HG02870 (cell line): Measurements from ENCODE around the gene MGME1.

ENCODE experiments used
- ATAC-seq: cut with Tn5 transposase; IDR thresholded peaks from one replicate; pipeline ENCODE4 v1.9.1; 2021; ENCODE audit warnings: mild to moderate bottlenecking, moderate library complexity; ENCODE audit not compliant: unreplicated experiment

MGME1 gene

DNA sequence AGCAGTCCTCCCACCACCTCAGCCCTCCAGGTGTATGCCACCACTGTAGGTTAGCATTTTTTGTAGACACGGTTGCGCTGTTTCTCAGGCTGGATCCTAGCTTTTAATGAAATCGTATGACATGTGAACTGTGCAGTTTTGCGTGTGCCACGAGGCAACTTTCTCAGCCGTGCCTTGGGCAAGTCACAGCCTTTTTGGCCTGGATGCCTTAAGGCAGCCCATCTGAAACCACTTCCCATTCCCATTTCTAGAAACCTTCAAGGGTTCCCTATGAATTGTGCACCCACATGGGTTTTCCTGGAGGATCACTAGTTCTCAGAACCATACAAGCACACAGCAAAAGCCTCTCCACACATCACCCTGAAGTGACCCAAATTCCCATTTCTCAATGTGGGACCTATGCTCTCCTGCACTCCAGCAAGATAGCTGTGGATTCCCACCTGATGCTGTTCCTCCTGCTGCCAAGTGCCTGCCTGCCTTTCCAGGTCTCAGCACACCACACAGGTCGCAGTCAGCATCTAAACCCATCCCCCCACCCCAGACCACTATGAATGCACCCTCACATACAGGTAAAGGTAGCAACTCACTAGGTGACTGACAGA is 29.1 kb upstream of the MGME1 start:
- ATAC-seq = no peak

DNA sequence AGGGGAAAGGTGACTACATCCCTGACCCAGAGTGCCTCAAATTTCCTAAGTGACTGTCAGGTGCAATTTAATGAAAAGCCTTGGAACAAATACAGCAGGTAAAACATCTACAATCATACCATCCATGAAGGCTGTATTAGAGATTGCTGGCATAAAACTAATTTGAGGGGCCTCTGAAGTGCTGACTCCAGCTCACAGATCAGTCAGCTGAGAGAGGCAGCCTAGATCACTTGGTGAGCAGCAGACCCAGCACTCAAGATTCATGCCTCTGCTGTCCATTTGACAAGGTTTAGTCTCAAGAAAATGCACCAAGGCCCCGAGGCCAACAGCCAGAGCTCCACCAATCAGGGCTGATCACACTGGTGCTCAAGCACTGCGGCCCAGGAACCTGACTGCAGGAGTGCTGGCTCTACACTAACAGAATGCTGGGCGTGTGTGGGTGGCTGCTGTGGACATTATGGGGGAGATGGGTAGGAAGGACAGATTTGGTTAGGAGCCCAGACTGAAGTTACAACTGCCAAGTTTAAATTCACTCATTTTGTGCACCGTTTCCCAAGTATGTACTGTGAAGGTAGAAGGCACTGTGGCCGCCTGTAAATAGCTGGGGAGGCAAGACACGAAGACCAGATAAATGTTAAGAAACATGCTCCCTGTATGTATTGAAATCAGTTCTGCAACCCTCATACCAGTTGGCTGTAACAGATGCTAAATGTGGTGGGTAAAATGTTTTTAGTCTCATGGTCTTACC is 28.4 kb upstream of the MGME1 start:
- ATAC-seq = no peak

DNA sequence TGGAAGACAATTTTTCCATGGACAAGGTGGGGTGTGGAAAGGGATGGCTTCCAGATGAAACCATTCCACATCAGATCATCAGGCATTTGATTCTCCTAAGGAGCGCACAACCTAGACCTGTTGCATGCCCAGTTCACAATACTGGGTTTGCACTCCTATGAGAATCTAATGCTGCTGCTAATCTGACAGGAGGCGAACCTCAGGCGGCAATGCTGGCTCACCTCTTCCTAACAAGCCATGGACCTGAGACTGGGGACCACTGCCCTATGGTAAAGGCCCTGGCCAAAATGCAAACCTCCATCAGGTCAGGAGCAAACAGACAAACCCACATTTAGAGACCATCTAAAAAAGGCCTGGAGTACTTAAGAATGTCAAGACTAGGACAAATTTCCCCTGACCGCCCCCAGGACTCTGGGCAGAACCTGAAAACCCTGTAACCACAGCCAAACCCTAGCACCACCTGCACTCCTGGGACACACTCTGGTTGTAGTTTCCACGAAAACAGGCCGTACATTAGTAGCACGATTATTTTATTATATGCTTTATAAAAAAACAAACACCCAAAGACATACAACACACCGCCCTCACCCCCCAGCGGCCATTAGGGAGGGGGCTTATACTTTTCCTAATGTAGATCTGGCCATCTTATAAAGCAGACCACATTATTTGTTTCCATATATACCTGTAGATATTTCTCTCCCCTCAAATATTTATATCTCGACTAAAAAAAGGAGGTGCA is 27.6 kb upstream of the MGME1 start:
- no peak for ATAC-seq

DNA sequence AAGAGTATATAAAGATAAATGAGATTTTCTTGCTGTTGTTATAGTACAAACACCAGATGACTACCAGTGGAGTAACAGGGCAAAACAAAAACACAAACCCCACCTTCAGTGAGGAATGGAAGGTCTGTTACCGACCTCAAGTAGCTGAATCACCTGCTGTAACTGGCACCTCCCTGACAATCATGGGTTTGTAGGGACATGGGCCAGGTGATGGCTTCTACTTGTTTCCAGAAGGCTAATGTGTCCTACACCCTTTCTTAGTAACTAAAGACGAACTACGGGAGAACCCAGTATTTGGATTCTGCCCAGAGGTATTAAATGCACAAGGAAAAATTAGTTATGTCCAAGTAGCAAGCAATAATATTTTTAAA is 27.0 kb upstream of the MGME1 start:
- ATAC-seq = no peak

DNA sequence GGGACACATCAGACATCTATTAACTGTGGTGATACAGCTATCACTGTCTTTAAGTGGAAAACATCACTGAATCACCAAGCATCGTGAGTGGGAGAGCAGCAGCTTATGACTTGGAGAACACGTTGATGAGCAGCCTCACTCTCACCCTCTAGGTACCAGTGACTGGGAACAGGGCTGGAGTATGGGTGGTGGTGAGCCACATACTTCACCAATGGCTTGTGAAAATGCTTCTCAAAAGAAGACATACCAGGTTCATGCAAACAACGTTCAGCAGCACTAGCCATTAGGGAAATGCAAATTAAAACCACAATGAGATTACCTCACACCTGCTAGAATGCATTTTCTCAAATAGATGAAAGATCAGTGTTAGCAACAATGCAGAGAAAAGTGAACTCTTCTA is 25.5 kb upstream of the MGME1 start:
- peak; percentile 48 for ATAC-seq

DNA sequence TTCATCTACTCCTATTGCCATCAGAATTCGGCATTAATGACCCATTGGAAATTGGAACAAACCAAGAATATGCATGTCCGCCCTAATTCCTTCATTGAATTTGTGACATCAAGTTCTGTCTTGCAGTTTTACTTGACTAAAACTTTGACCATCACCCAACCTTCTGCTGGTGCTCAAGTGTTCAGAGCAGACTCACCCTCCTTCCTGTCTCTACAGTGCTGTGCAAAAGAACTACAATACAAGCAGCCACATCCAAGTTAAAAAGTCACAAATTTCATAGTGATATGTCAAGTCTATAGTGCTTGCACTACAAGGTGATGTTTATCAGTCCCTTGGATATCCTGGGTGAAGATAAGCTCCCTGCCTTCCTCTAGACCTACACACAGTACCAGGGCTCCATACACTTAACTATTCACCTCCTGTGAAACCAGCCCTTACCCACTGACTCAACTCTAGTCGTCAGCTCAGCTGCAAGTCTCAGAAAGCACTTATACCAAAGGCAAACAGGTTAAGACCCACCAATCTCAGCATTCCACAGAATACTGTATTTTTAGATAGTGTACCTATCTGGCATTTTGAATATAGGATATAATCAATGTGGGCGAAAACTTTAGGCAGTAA is 23.9 kb upstream of the MGME1 start:
- ATAC-seq = no peak

DNA sequence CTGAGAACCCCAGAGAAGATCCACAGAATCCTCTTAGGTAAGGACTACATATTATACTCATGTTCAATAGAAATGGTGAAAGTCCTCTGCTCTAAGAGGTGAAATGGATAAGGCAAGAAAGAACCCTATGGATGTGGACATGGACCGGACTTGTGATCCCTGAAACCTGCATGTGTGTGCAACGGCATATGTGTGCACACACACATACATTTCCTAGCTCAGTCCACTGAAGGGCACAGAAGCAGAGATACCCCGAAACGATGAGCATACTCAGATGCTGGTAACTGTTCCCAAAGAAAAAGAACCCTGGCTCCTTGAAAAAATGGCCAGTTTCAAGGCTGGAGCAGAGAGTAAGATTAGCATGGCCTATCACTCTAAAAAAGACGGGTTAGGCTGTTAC is 22.8 kb upstream of the MGME1 start:
- no peak for ATAC-seq

DNA sequence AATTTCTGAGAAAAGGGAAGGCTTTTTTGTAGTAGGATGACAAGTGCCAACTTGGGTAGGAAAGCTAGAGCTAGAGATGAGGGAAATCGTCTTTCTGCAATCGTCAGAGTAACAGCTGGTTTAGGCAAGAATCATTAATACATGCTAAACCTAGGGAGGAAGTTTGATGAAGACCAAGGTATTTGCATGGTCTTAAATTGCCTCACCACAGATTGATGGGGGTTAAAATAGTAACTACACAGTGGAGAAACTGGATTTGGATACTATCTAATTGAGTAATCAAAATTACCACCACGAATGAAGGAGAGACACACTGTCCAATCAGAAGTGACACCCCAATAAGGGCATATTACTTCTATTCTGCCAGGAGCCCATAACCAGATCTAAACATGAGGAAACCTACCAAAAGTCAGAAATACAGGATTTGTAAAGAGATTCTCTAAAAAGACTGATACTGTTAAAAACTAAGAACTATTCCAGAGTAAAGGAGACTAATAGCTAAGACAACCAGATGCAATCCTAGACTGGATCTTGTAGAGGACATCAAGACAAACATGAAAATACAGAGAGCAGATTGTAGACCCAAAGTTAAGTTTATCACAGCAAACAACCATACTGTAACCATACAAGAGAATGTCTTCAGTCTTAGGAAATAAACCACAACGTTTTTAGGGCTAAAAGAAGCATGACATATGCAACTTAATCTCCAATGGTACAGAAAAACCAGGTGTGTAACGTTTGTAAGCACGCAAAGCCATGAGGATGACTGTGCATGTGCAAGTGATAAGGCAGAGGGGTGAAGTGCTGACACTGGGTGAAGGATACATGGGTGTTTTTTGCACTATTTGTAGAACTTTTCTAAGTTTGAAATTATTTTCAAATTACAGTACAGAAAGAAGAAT is 22.0 kb upstream of the MGME1 start:
- no peak for ATAC-seq

DNA sequence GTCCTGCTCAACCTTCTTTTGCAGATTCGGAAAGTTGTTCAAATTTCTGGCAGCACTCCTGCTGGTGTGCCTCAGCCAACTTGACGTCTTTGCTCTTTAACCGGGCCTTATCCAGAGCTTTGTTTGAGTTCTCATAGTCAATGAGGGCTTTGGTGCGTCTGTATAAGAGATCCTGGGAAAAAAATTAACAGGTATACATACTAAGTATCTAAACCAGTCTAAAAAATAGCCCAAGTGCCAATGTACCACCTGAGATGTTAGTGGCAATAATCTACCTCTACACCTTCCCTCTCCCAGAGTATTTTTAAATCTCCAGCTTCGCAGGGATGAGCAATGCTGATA is 21.4 kb upstream of the MGME1 start:
- ATAC-seq = no peak

DNA sequence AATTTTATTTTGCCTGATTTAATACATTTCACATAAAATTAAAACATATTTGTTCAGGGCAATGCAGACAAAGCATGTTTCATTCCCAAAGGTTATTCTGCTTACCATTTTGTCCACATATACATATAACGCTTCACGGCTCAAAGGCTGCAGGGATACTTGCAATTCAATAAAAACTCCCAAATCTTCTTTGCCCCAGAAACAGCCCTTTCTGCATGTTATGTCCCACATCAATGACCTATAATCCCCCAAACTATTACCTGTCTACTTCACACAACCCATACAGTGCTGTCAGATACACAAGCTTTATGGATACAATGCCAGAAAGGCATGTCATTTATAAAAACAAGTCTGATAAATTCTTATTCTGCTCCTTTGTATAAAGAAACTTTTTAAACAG is 20.4 kb upstream of the MGME1 start:
- ATAC-seq = no peak

DNA sequence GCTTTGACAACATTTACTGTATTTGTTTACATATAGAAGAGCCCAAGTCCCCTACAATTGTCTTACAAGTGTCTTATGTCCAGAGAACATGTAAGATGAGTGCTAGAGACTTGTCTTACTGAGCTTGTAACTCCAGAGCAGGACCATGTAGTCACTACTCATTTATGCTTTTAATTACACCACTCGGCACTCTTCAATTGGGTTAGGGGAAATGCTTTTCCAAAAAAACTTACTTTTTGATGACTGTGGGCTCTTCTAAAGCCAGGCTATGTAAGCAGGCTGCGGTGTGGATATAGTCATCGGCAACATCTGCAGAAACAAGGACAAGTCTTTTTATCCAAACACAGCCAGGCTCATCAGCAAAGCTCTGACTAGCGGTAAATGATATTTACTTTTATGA is 18.9 kb upstream of the MGME1 start:
- no peak for ATAC-seq

DNA sequence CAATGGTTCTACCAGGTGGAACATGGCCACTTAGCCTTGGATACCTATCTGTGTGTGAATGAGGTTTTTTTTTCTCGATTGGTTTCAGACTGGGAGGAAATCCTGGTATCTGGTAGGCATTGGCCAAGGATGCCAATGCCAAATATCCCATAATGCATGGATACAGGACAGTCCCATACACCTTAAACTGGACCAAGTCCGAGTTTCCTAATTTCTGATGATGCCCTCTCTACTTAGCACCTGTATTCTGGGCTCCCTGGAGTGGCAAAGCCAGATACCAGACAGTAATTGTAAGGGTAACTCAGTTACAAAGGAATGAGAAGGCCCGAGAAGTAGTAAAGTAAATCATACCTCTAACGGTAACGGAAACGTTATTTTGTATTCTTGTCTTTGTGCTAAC is 18.1 kb upstream of the MGME1 start:
- no peak for ATAC-seq

DNA sequence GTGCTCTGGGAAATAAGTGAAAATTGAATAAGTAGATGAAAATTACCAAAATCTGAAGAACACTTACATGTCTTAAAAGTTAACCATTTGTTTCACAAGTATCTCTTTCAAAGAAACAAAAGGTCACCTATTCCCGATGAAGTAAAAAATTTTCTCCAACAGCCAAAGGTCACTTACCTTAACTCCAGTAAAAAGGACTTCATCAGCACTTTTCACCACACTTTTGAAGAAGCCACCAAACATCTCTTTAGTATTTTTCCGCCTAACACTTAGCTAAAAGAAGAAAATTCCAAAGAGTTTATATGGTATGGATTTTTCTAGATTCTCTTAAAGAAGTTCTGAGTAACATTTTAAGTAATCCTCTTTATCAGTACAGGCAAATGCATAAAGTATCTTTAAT is 17.5 kb upstream of the MGME1 start:
- ATAC-seq = no peak

DNA sequence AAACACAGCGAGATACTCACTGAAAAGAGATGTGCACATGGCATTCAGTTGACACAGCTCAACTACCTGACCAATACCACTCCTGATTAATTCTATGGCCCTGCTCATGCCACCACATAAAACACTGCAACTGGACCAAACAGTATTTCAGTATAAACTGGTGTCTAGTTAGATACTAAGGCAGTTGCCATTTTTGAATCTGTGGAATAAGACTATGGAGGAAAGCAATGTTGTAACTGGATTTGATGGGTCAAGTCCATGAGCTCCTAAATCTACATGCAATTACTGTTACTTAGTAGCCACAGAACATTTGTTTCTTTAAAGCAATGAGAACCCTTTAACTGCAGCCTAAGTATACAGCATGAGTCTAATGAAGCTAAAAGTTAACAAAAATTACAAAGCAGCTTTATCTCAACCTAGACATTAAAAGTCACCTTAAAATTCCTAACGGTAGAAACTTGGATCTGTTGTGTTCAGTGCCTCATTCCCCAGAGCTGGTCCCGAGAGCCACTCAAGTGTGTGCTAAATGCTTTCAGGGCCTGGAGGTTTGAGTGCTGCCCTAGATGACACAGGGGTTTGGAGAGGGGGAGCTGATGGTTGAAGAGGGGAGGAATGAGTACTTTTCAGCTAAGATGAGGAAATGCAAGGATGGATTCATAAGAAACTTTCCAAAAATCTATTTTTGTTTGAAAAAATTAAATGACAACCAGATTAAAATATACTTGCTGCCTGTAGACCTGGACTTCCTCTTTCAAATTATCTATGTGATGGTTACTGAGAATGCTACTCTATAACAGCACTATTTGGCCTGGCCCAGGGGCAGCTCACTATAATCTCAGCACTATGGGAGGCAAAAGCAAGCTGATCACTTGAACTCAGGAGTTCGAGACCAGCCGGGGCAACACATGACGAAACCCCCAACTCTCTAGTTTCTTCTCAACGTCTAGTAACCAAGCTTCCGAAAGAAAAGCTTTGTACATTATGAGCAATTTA is 15.8 kb upstream of the MGME1 start:
- ATAC-seq = no peak

DNA sequence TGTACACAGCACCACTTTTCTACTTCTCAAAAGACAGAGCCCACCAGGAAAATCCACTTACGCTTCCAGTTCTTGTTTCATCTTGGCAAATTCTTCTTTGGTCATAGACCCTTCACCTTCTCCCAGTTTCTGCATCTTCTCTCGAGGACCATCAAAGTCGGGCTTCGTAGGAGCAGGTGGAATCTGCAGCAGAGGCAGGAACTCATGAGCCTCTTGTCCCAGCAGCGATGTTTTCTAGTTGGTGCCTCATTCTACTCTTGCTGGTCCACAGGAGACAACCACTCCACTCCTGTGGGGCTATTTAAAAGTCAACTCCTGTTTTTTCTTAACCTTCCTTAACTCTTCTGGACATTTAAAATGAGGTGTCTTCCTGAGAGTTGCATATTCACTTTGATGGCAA is 14.9 kb upstream of the MGME1 start:
- no peak for ATAC-seq

DNA sequence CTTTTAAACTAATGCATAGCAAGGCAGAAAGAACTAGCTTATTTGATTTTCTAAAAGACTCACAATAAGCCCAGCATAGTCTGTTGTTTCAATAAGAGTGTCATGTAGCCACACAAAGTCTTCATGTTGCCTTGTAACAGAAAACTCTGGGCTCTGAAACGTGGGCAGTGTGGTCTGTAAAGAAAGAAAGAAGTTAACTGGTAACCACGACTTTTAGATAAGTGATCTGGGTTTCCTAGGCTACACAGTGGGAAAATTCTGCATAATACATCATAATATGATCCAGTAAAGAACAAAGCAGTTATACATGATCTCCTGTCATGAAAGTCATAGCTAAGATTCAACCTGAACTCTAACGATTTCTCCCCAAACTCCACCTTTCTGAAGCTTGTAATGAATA is 13.5 kb upstream of the MGME1 start:
- ATAC-seq = no peak

DNA sequence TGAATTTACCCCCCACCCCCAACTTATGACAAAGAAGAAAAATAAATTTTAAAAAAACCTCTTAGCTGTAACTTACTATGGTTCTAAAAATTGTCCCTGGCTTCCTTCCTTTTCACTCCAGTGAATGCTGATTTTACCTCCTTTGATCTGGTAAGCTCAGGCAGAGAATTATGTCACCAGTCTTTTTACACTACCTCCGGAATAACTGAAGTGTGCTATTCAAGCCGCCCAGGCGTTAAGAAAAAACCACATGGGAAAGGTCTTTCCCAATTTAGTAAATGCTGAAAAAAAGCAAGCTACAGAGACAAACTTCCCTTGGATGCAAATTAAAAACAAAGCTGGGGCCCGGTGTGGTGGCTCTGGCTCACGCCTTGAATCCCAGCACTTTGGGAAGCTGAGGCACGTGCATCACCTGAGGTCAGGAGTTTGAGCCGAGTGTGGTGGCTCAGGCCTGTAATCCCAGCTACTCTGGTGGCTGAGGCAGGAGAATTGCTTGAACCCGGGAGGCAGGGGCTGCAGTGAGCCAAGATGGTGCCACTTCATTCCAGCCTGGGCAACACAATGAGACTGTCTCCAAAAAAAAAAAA is 12.6 kb upstream of the MGME1 start:
- ATAC-seq = no peak

DNA sequence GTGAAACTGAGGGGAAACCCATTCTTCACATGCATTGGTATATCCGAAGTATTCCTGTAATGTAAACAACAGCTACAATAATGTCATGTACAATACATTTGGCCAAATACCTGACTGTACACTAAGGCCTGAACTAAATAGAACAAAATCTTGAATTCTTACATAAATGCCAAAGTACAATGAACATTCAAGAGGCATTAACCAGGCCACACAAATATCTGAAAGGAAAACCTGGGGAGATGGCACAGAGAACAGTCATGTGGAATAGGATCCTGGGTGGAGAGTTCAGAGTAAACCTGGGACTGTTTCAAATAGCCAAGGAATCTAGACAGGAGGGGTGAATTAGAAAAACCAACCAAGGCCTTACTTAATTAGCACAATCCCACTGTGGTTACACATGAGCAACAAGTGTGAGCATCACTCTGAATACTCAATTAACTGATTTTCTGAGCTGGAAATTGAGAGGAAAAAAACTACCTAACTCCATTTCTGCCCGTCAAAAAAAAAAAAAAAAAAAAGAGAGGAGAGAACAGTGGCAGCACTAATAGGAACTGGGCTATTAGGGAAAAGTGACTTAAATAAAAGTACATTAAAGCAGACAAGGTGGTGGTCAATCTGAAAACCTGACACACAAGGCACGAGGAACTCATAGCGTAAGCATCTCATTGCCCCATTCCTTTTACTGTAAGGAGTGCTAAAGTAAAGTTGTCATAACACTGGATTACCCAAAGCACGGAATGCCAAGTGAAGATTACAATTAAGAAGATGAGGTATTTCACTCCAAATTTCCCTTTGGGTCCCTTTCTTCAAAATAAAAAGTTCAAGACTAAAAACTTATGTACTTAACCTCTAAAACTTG is 11.1 kb upstream of the MGME1 start:
- ATAC-seq = no peak
